Measurements from ENCODE around the gene POU2F1. TPM values are rescaled to one million over a fixed set of nuclear protein-coding genes. Genes with fewer than 3 reads are reported as not detected.

The POU2F1 gene
- total and polyA plus RNA-seq, 2 donors (not counting 1 experiment from before 2014, with no cell fraction given): 5.2 to 48.8 TPM

- Histone ChIP-seq H3K4me1 (ENCODE audit: control insufficient read depth in 2 of 2, insufficient read depth in 2 of 2, low read length in 2 of 2) (no peaks in the 10 kb centered on the region), H2AFZ (ENCODE audit: insufficient read depth, low read depth, low read length, poor library complexity, severe bottlenecking) (no peak overlapping the region), H4K20me1 (ENCODE audit: control insufficient read depth, insufficient read depth, low read length, poor library complexity, severe bottlenecking) (no peaks in the 10 kb centered on the region), H3K36me3 (replicated peaks in 1 of 2; ENCODE audit: control extremely low read depth in 1 of 2, control insufficient read depth in 1 of 2, extremely low read depth in 1 of 2, insufficient read depth in 2 of 2, low read length in 1 of 2) (peaks cover 16 to 56% of the 10 kb centered on the region in 2 experiments), H3K9ac (ENCODE audit: low read length) (no peak overlapping the region), H3K4me3 (ENCODE audit: control extremely low read depth in 1 of 5, extremely low read depth in 1 of 5, insufficient read depth in 1 of 5, low read depth in 2 of 5, low read length in 4 of 5) (no peak overlapping the region), H3K4me2 (replicated peaks; ENCODE audit: low read depth, low read length, poor library complexity, severe bottlenecking) (no peak overlapping the region), H3K27ac (ENCODE audit: low read length in 2 of 2) (no peak overlapping the region), H3K9me3 (ENCODE audit: control extremely low read depth in 1 of 3, control insufficient read depth in 2 of 3, insufficient read depth in 1 of 3, low read length in 2 of 3) (no peaks in the 10 kb centered on the region), H3K27me3 (replicated peaks in 1 of 4; ENCODE audit: control extremely low read depth in 1 of 4, control insufficient read depth in 3 of 4, insufficient read depth in 4 of 4, low read length in 3 of 4) (no peaks in the 10 kb centered on the region), H3K79me2 (ENCODE audit: control insufficient read depth, insufficient read depth, low read length) (no peaks in the 10 kb centered on the region)
- ChIA-PET CTCF (interaction anchor here (1.4 kb wide), 1 partner anchor 120 kb away, joined by 4 read pairs; no protein-coding TSS in a partner anchor), POLR2A (no interaction called here)
- Mint-ChIP-seq H3K9me3 (ENCODE audit: insufficient read depth) (no peaks in the 10 kb centered on the region), H3K27me3 (no peaks in the 10 kb centered on the region), H3K4me1 (no peaks in the 10 kb centered on the region), H3K27ac (no peak overlapping the region), H3K4me3 (no peak overlapping the region)
- ATAC-seq (ENCODE audit: low read depth) (no peak), DNase-seq (no peak)
- no peak for TF ChIP-seq EZH2 (IDR thresholded peaks at IDR 0.05; ENCODE audit: borderline replicate concordance, insufficient read depth, low read depth, low read length, poor library complexity, severe bottlenecking)
- TF ChIP-seq, protein P1, sequence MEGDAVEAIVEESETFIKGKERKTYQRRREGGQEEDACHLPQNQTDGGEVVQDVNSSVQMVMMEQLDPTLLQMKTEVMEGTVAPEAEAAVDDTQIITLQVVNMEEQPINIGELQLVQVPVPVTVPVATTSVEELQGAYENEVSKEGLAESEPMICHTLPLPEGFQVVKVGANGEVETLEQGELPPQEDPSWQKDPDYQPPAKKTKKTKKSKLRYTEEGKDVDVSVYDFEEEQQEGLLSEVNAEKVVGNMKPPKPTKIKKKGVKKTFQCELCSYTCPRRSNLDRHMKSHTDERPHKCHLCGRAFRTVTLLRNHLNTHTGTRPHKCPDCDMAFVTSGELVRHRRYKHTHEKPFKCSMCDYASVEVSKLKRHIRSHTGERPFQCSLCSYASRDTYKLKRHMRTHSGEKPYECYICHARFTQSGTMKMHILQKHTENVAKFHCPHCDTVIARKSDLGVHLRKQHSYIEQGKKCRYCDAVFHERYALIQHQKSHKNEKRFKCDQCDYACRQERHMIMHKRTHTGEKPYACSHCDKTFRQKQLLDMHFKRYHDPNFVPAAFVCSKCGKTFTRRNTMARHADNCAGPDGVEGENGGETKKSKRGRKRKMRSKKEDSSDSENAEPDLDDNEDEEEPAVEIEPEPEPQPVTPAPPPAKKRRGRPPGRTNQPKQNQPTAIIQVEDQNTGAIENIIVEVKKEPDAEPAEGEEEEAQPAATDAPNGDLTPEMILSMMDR (IDR thresholded peaks at IDR 0.05): no peak
- 95% methylated on average over 4 of the region's 7 CpGs for WGBS (ENCODE audit: insufficient coverage)
- intact Hi-C loops (cut with micrococcal nuclease): no loop called here
These were observed 166.7 kb downstream of the POU2F1 start for GRCh38 chr1:167387251-167387910.

- H2AFZ ChIP-seq (ENCODE audit: insufficient read depth, low read depth, low read length, poor library complexity, severe bottlenecking): no peak overlapping the region
- ChIA-PET POLR2A (no interaction called here), CTCF (no interaction called here)
- Mint-ChIP-seq H3K27me3 (no peaks in the 10 kb centered on the region), H3K9me3 (ENCODE audit: insufficient read depth) (no peaks in the 10 kb centered on the region), H3K4me1 (no peaks in the 10 kb centered on the region), H3K27ac (no peak overlapping the region), H3K4me3 (no peak overlapping the region)
- no peak overlapping the region for H3K27ac ChIP-seq (ENCODE audit: low read length in 2 of 2)
- no peaks in the 10 kb centered on the region for H3K9me3 ChIP-seq (ENCODE audit: control extremely low read depth in 1 of 3, control insufficient read depth in 2 of 3, insufficient read depth in 1 of 3, low read length in 2 of 3)
- H4K20me1 ChIP-seq (ENCODE audit: control insufficient read depth, insufficient read depth, low read length, poor library complexity, severe bottlenecking): no peaks in the 10 kb centered on the region
- no CpG with 5 or more reads among the region's 1 CpG for WGBS (ENCODE audit: insufficient coverage)
- H3K4me3 ChIP-seq (ENCODE audit: control extremely low read depth in 1 of 5, extremely low read depth in 1 of 5, insufficient read depth in 1 of 5, low read depth in 2 of 5, low read length in 4 of 5): no peak overlapping the region
- TF ChIP-seq, protein P1 (IDR thresholded peaks at IDR 0.05): no peak
- TF ChIP-seq EZH2 (IDR thresholded peaks at IDR 0.05; ENCODE audit: borderline replicate concordance, insufficient read depth, low read depth, low read length, poor library complexity, severe bottlenecking): no peak
- H3K27me3 ChIP-seq (replicated peaks in 1 of 4; ENCODE audit: control extremely low read depth in 1 of 4, control insufficient read depth in 3 of 4, insufficient read depth in 4 of 4, low read length in 3 of 4): no peaks in the 10 kb centered on the region
- no peak for DNase-seq
- no peak overlapping the region for H3K9ac ChIP-seq (ENCODE audit: low read length)
- peaks cover 16 to 50% of the 10 kb centered on the region in 2 experiments for H3K36me3 ChIP-seq (replicated peaks in 1 of 2; ENCODE audit: control extremely low read depth in 1 of 2, control insufficient read depth in 1 of 2, extremely low read depth in 1 of 2, insufficient read depth in 2 of 2, low read length in 1 of 2)
- no peaks in the 10 kb centered on the region for H3K4me1 ChIP-seq (ENCODE audit: control insufficient read depth in 2 of 2, insufficient read depth in 2 of 2, low read length in 2 of 2)
- H3K79me2 ChIP-seq (ENCODE audit: control insufficient read depth, insufficient read depth, low read length): no peaks in the 10 kb centered on the region
- ATAC-seq (ENCODE audit: low read depth): no peak
- H3K4me2 ChIP-seq (replicated peaks; ENCODE audit: low read depth, low read length, poor library complexity, severe bottlenecking): no peak overlapping the region
- intact Hi-C loops (cut with micrococcal nuclease): no loop called here
These were observed 168.3 kb downstream of the POU2F1 start for GRCh38 chr1:167388976-167389375.
